Ascending aorta (tissue), 2 donors: ENCODE data around the gene LCT. TPM values are rescaled to one million over a fixed set of nuclear protein-coding genes. Genes with fewer than 3 reads are reported as not detected.

ENCODE experiments used
- DNase-seq, 2 donors: peaks; one replicate each; pipeline ENCODE4 v3.0.0-alpha.2; 2019; ENCODE audit warnings: low spot score in 2 of 2
- H3K27ac ChIP-seq, 2 donors: fragments of 200-600 bp; sonication (generic); one replicate each; pipeline ENCODE4 v1.5.1; 2016 to 2017; ENCODE audit warnings: mild to moderate bottlenecking in 1 of 2
- H3K27me3 ChIP-seq: fragments of 200-600 bp; sonication (generic); one replicate; pipeline ENCODE4 v1.5.1; 2017
- H3K36me3 ChIP-seq, 2 donors: fragments of 200-600 bp; sonication (generic); one replicate each; pipeline ENCODE4 v1.5.1; 2016
- H3K4me1 ChIP-seq, 2 donors: fragments of 200-600 bp; sonication (generic); one replicate each; pipeline ENCODE4 v1.5.1; 2016 to 2017; ENCODE audit warnings: mild to moderate bottlenecking in 1 of 2
- H3K4me3 ChIP-seq, 2 donors: fragments of 200-600 bp; sonication (generic); one replicate each; pipeline ENCODE4 v1.5.1; 2016 to 2017; ENCODE audit warnings: mild to moderate bottlenecking in 1 of 2
- H3K9me3 ChIP-seq, 2 donors: fragments of 200-600 bp; sonication (generic); one replicate each; pipeline ENCODE4 v1.5.1; 2016
- intact Hi-C: fragments of 100-400 bp; cut with DNase I; formaldehyde crosslinking; loops from one replicate; pipeline ENCODE4 v1.15.1; 2023
- total RNA-seq: library from RNA; depleted of rRNA; stranded (reverse); fragments of >200 nt; gene quantifications from one replicate; pipeline ENCODE4 v1.1.0, GENCODE V29; 2016
- TF ChIP-seq, protein P1 (sequence below), 3 experiments: fragments of 200-600 bp in 2 of 3; fragments of 450-650 bp in 1 of 3; sonication (generic) in 2 of 3; IDR thresholded peaks; one replicate each; pipeline ENCODE4 v1.5.1; 2016 to 2019; ENCODE audit warnings: antibody characterized with exemption in 3 of 3, mild to moderate bottlenecking in 1 of 3, moderate library complexity in 1 of 3

LCT gene
- total RNA-seq, 1 donor from 2014 or later, result not detected

DNA sequence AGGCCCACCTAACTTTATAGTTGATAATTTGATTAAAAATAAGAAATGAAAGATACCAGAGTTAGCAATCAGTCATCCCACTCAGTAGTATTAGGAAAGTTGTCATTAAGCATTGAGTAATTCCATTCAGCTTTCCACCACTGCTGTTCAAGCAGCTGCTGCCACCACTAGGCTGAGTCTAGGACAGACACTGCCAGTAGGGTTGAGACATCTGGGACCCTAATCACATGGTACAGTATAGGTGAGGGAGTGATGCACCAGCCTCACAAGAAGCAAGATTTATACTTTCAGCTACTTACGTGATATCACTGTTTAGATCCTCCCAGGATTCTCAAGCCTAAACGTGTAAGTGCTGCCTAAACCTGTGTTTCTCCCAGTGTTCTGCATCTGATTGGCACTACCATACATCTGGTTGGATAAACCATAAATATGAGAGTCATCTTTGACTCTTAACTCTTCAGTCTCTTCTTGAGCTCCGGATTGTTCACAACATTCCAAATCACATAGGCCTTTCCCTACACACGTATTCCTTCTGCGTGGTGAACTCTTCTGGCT, 92.1 kb downstream of the LCT start:
- H3K27me3 ChIP-seq, result no peaks in the 10 kb centered on the region
- TF ChIP-seq, protein P1, sequence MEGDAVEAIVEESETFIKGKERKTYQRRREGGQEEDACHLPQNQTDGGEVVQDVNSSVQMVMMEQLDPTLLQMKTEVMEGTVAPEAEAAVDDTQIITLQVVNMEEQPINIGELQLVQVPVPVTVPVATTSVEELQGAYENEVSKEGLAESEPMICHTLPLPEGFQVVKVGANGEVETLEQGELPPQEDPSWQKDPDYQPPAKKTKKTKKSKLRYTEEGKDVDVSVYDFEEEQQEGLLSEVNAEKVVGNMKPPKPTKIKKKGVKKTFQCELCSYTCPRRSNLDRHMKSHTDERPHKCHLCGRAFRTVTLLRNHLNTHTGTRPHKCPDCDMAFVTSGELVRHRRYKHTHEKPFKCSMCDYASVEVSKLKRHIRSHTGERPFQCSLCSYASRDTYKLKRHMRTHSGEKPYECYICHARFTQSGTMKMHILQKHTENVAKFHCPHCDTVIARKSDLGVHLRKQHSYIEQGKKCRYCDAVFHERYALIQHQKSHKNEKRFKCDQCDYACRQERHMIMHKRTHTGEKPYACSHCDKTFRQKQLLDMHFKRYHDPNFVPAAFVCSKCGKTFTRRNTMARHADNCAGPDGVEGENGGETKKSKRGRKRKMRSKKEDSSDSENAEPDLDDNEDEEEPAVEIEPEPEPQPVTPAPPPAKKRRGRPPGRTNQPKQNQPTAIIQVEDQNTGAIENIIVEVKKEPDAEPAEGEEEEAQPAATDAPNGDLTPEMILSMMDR (IDR thresholded peaks at IDR 0.05), result no peak
- H3K27ac ChIP-seq, result no peak overlapping the region
- H3K36me3 ChIP-seq, result peaks cover 15 to 21% of the 10 kb centered on the region in 2 donors
- DNase-seq, result no peak
- no peaks in the 10 kb centered on the region for H3K9me3 ChIP-seq
- H3K4me3 ChIP-seq, result no peak overlapping the region
- H3K4me1 ChIP-seq, result peaks cover 0 to 17% of the 10 kb centered on the region in 2 donors
- intact Hi-C loops, result no loop called here

DNA sequence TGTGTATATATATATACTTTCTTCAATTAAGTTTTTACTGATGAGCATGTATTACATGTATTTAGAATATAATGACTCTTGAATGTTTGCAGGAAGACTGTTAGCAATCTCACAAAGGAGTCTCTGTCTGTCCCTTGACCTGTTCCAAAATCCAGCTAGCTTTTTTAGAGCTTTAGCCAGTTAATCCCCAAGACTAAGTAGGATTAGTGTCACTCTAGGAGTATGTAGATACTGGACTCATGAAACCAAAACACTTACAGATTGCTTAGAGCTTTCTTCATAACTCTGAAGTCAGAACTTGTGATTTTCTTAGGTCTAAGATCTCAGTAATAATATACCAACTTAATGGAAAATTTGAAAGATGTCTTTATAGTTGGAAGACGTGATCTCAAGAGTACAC, 93.1 kb downstream of the LCT start:
- DNase-seq, result no peak
- peak overlapping the region in 1 of 2 donors; percentile 29 for H3K4me3 ChIP-seq
- no peaks in the 10 kb centered on the region for H3K9me3 ChIP-seq
- TF ChIP-seq, protein P1 (IDR thresholded peaks at IDR 0.05), result no peak
- no peaks in the 10 kb centered on the region for H3K27me3 ChIP-seq
- H3K27ac ChIP-seq, result no peak overlapping the region
- peaks cover 0 to 17% of the 10 kb centered on the region in 2 donors for H3K4me1 ChIP-seq
- intact Hi-C loops, result no loop called here
- peaks cover 10 to 15% of the 10 kb centered on the region in 2 donors for H3K36me3 ChIP-seq

DNA sequence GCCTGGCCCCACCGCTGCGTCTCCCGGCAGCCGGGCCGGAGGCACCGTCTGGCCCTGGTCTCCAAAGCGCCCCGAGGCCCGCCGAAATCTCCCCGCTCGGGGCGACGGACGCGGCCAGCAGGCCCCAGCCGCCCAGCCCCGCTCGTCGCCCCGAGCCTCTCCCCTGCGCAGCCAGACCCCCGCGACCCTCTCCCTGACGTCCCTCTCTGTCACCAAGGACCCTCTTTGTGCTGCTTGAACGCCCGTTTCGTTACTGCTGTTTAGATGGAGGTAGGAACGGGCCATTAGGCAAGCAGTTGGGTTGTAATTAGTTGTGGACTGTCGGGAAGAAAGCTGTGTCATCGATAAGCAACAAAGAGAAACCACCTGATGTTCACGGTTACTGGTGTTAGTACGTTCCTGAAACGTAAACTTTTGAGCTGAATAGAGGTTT, 94.6 kb downstream of the LCT start:
- Histone ChIP-seq H3K9me3 (no peaks in the 10 kb centered on the region), H3K36me3 (peaks cover under 1% of the 10 kb centered on the region in 2 donors), H3K27me3 (no peaks in the 10 kb centered on the region), H3K27ac (peak overlapping the region; percentile 99), H3K4me3 (peak overlapping the region; percentile 81 to 92), H3K4me1 (peaks cover 0 to 17% of the 10 kb centered on the region in 2 donors)
- TF ChIP-seq, protein P1 (IDR thresholded peaks at IDR 0.05), result no peak
- DNase-seq, result peak in 1 of 2 donors; percentile 67
- intact Hi-C loops, result no loop called here

DNA sequence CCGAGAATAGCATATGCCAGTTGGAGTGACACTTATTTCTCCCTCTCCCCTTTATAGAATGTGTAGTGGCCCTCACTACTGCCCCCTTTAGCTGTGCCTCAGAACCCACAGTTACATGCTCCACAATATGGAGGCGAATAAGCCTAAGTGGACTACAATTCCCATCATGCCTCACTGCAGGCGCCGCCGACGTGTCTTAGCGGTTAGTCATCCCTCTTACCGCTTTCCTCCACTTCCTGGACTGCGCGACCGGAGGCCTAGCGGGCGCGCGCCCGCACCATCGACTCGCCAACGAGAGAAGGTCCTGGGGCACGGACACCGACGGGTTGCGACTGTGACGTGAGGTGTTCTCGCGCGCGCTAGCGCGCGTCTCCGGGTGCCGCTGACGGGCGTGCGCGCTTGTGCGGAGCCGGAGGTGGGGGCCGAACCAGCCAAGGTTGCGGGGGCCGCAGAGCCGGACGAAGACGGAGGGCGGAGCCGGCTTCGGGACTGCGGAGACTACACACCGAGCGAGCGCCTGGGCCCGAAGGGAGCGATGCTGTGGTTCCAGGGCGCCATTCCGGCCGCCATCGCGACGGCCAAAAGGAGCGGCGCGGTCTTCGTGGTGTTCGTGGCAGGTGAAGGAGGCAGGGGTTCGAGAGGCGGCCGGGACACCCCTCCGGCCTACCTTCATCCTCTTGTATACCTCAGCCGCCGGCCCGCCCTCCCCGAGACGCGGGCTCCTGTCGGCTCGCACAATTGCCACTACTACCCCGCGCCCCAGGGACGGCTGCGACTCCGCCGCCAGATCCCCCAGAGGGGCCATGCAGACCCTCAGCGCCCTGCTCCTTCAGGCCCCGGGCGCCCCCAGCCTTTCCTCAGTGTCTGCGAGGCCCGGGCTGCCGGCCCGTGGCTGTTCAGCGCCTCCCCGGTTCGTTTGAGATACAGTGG, 95.3 kb downstream of the LCT start, which contains the start of gene UBXN4:
UBXN4 (plus strand) TSS at position 461 of the 930 bp plus-strand sequence; CDS start at position 536, 75 bp downstream.
- Histone ChIP-seq H3K9me3 (no peaks in the 10 kb centered on the region), H3K27me3 (no peaks in the 10 kb centered on the region), H3K4me3 (peak within 1 kb of the TSS; percentile 81 to 92), H3K4me1 (peaks cover 0 to 17% of the 10 kb centered on the region in 2 donors), H3K36me3 (no peaks in the 10 kb centered on the region), H3K27ac (peak within 1 kb of the TSS; percentile 99)
- DNase-seq, result peak; percentile 96 to 99
- TF ChIP-seq, protein P1 (IDR thresholded peaks at IDR 0.05), result peak in 2 of 3 experiments; percentile 21 to 37
- intact Hi-C loops, result loop anchor here (1.0 to 2.0 kb wide), 4 partner anchors 135 to 689 kb away; partner anchors contain the start of genes DARS1, MCM6, R3HDM1 and RAB3GAP1

DNA sequence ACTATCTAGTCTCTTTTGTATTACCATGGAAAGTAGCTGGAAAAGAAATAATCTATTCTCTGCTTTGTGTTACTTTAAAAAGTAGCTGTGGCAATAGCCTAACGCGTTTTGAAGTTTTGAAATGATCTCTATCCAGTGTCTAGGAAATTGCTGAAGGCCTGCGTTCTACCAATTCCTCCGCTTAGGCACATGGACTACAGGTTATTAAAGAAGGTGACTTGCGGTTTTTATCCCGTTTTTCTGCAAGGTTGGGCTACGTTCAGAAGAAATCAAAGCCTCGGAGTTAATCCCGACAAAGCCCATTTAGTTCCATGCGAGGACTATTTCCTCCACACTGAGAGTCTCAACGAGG, 96.0 kb downstream of the LCT start:
- Histone ChIP-seq H3K4me1 (peaks cover 0 to 17% of the 10 kb centered on the region in 2 donors), H3K27ac (peak overlapping the region; percentile 99), H3K9me3 (no peaks in the 10 kb centered on the region), H3K36me3 (no peaks in the 10 kb centered on the region), H3K4me3 (peak overlapping the region in 1 of 2 donors; percentile 92), H3K27me3 (no peaks in the 10 kb centered on the region)
- TF ChIP-seq, protein P1 (IDR thresholded peaks at IDR 0.05), result no peak
- no peak for DNase-seq
- intact Hi-C loops, result loop anchor here (1.0 to 2.0 kb wide), 4 partner anchors 135 to 688 kb away; partner anchors contain the start of genes DARS1, MCM6, R3HDM1 and RAB3GAP1
